CD4-positive, alpha-beta T cell treated with Interleukin-6 for 4 hours (primary cell): ENCODE data around the gene ORAI2.
A peak's percentile ranks its signal among the peaks of the same experiment; 100 is the strongest.
"Not testable (repeated sequence)": the region's sequence is repeated elsewhere in the genome, so short reads cannot be mapped to it uniquely, and the experiment has no call there.

ENCODE experiments used
- DNase-seq: peaks from one replicate; pipeline ENCODE4 v3.0.0-alpha.2; 2020; ENCODE audit warnings: mixed read lengths

The ORAI2 gene

DNA sequence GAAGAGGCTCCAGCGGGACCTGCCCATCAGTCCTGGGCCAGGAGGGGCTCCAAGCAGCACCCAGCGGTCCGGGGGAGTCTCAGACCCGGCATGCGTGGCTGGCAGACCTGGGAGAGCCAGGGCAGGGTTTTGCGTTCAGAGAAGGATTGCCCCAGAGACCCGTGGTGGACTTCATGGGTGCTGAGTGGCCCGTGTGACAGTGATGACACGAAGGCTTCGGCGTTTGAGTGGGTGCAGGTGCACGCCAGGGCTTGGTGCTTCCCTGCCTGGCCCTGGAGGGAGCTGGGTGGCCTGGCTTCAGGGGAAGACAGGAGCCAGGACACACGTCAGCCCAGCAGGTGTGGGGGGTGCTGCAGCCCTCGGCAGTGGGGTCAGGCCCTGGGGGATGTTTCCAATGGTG, 13.9 kb downstream of the ORAI2 start:
- no peak for DNase-seq

DNA sequence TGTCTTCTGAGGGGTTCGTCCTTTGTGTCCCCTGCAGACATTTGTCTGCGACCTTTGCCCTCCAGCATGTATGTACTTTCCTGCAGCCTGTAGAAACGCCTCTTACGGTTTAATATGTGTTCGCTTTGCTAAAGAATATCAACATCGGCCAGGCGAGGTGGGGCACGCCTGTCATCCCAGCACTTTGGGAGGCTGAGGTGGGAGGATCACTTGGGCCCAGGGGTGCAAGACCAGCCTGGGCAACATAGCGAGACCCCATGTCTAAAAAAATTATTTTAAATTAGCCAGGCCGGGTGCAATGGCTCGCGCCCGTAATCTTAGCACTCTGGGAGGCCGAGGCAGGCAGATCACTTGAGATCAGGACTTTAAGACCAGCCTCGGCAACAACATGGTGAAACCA, 15.8 kb downstream of the ORAI2 start:
- DNase-seq = no peak

DNA sequence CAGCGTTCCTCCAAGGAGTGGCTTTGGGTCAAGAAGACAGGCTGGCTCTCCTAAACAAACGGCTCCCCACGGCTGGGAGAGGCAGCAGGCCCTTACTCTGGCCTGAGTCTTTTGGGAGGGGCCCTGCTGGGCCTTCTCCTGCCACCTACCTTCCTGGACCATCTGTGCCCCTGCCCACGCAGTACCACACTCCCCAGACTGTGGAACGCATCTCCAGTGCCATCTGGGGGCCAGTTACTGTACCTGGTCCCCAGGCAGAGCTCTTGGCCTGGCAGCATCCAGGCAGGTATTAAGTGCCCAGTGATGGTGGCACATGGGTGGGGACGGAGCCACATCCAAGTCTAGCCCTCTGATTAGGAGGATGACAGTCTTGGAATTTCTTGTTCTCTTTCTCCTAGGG, 16.9 kb downstream of the ORAI2 start:
- DNase-seq = peak; percentile 73

DNA sequence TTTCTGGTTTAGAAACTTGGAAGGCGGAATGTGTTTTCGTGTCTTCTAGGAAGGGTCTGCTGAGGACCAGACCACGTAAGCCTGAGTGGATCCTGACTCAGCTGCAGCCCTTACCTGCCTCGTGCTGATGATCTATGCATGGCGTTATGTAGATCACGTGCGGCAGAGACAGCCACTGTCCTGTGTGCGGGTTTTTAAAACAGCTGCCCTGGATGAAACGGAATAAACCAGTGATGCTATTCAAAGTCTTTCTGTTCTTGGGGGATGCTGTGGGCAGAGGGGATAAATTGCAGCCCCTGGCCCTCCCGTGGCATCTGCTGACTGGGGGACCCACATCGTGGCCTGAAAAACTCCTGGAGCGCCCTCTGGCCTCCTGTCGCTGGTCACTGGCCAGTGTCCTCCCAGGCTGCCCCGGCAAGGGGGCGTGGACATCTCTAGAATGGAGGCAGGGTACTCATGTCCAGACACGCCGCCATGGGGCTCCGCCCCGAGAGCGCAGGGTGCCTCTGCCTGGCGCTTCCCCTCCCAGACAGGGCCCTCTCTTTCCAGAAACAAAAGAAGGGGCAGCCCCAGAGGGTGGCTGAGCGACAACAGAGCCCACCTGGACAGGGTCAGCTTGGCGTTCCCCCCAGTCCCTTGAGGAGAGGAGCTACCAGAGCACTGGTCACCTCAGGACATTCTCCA, 18.1 kb downstream of the ORAI2 start:
- DNase-seq = no peak

DNA sequence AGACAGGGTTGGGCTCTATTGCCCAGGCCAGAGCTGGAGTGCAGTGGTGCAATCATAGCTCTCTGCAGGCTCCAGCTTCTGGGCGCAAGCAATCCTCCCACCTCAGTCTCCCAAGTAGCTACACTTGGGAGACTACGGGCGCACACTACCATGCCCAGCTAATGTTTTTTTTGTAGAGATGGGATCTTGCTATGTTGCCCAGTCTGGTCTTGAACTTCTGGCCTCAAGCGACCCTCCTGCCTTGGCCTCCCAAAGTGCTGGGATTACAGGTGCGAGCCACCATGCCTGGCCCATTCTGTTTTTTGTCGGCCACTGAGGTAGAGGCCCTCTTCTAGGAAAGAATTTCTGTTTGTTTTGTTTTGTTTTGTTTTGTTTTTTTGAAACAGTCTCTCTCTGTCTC, 19.1 kb downstream of the ORAI2 start:
- DNase-seq = no peak

DNA sequence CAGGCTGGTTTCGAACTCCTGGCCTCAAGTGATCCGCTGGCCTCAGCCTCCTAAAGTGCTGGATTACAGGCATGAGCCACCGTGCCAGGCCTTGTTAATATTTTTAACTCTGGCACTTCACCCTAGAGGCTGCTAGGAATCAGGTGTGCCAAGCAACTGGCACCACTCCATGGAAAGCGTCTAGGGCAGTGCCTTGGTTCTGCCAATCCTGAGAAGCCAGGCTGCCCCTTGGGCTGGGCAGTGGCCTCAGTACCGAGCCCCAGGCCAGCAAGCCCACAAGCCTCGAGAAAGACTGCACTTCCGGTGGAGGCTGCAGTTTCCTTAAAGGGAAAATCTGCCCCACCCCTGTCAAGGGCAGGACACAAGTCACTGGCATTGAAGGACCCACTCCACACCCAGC, 19.9 kb downstream of the ORAI2 start:
- no peak for DNase-seq

DNA sequence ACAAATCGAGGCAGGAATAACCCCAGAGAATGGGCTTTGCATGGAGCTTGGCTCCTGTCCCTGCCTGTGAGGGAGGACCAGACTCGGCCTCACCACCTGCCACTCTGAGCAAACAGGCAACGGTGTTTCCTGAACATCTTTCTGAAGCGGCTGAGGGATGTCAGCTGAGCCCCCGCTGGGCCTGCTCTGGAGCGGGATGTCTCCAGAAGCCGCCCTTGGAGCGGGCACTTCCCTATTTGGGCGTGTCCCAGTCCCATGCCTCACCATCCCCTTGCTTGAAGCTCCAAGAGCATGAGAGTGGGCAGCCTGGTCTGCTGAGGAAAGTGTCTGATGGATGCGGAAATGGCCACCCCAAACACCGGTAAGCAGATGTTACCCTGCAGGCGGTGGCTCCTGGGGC, 21.1 kb downstream of the ORAI2 start:
- no peak for DNase-seq

DNA sequence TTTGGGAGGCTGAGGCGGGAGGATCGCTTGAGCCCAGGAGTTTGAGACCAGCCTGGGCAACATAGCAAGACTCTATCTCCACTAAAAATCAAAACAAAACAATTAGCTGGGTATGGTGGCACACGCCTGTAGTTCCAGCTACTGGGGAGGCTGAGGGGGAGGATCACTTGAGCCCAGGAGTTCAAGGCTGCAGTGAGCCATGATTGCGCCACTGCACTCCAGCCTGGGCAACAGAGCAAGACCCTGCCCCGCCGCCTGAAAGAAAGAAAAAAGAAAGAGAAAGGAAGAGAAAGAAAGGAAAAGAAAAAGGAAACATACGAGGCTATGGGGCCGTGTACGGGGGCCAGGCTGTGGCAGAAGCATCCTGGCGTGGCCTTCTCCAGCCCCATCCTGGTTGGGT, 21.6 kb downstream of the ORAI2 start:
- not testable (repeated sequence) for DNase-seq

DNA sequence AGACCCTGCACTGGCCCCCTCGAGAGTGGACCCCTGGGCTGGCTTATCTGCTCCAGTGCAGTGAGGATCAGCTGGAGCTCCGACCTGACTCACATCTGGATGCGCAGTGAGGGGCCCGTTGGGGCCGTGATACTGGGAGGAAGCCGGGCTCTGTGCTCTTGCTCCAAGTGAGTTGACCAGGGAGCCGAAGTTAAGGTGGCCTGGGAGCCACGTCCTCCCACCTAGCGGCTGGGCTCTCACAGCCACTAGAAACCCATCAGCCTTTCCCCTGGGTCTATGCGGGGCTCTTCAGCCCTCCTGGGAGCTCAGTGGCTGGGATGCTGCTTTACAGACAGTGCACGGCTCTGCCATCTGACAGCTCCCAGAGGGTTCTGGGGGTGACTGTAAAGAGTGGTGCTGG, 22.2 kb downstream of the ORAI2 start:
- no peak for DNase-seq

DNA sequence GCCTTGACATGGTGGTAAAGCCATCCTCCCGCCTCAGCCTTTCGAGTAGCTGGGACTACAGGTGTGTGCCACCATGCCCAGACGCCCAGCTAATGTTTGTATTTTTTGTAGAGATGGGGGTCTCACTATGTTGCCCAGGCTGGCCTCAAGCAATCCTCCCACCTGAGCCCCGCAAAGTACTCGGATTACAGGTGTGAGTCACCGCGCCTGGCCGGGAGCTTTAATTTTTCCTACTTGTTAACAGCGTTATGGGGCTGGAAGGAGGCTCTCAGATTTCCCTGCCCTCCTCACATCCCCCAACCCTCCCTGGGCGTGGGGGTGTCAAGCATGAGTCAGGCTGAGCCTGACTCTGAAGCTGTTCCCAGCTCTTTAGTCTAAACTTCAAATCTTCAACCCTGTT, 23.0 kb downstream of the ORAI2 start:
- DNase-seq = no peak

DNA sequence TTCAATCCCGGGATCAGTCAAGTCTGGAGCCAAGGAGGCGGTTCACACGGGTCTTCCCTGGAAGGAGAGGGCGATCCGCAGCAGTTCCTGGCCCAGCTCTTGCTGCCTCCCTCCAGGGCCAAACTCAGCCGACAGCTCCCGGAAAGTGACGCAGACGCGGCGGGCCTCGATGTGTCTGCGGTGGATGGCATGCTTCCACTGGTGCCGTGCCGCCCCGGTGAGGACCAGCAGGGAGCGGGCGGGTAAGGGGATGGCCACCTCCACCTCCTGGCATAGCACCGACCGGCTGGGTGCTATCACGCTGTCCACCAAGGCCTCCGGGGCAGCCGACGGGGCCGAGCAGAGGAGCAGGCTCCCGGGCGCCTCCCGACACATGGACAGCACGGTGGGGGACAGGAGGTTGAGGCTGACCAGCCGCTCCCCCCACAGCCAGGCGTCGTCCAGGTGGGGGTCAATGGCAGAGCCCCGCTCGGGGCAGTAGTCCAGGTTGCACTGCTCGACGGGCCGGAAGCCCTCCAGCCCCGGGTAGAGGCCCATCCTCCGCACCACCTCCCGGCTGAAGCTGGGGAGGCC, 24.1 kb downstream of the ORAI2 start:
- no peak for DNase-seq

DNA sequence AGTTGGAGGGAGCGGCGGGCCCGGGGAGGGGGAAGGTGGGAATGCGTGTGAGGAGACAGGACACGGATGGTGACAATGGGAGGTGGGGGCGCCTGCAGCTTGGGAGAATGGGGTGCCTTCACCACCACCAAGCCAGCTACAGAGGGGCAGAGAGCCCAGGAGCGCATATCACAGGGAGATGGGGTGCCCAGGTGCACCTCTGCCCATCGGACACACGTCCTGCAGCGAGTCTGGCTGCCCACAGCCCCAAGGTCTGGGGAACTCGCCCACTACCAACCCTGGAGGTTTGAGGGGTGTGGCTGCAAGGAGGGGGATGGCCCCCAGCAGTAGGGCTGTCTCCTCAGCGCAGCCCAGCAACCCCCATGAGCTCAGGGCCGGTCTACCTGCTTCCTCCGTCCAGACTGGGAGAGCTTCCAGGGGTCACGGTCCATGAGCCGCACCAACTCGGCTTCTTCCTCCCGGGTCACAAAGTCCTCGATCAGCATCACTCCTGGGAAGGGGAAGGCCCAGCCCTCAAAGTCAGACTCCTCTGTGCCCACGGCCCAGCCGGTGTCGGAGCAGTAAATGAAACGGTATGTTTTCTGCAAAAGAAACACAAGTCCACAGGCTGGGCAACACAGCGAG, 26.0 kb downstream of the ORAI2 start:
- no peak for DNase-seq

DNA sequence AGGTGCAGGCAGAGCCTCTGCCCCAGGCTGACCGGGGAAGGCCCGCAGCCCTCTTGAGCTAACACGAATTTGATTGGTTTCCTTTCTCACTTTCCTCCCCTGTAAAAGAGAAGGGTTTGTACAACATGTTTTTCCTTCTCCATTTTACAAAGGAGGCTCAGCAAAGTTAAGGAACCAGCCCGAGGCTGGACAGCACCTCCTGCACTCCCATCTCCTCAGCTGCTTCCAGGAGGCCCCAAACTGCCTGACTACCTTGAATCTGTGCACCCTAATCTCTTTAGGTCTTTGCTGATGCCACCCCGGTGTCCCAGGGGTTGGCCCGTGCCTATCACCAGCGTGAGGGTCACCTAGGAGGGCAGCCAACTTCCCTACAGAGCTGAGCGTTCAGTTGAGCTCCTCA, 27.1 kb downstream of the ORAI2 start:
- no peak for DNase-seq

DNA sequence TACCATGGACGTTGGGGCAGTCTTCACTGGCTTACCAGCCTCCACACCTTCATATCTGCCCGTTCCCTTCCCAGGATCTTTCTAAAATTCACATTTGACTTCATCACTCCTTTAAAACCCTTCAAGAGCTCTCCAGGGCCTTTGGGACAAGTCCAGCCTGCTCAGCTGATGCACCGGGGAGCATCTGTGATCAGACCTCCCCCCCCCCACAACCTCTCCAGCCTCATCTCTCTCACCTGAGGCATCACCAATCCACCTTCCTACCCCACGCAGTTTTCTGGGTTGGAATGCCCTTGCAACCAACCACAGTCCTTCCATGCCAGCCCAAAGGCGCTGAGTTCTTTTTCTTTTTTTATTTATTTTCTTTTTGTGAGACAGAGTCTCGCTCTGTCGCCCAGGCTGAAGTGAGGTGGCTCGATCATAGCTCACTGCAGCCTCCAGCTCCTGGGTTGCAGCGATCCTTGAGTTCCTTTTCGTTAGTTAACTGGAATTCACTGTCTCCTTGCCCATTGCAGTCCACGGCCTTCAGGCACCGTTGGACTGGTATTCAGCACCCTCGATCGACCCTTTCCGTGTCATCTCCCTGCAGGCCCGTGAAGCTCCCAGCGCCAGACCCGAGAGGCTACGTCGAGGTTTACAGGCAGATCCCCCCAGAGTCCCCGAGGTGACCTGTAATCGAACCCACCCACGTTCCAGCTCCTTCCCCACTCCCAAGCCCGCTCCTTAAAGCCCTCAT, 30.6 kb downstream of the ORAI2 start:
- DNase-seq = no peak

DNA sequence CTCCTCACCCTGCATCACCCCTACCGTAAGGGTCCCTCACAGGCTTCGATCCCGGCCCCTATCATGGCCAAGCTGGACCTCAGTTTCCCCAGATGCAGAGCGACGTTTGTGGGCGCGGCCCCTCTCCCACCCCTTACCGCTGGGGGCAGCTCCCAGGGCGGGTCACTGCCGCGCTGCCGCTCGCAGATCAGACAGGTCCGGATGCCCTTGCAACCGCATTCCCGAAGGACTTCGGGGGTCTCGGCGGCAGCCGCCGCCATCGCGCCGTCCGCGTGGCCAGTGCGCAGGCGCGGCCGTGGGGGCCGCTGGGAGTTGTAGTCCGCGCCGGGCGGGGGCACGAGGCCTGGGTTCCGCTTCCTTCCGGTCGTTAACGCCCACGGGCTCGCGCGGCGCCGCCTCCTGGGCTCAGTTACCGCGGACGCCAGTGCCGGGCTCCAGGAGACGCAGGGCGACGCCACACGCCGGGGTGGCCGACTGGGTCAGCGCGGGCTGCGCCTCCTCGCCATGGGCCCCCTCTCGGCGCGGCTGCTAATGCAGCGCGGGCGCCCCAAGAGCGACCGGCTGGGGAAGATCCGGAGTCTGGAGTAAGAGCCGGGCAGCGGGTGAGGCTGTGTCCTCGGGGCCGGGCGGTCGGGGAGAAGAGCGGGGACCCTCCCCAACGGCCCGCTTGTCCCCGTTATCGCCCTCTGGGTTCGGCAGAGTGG, 31.4 kb downstream of the ORAI2 start, which contains the start of the genes ALKBH4 and LRWD1:
ALKBH4 (minus strand) TSS at position 287 of the 704 bp plus-strand sequence; CDS start at position 260, 27 bp downstream.
LRWD1 (plus strand) TSS at position 408 of the 704 bp plus-strand sequence; CDS start at position 505, 97 bp downstream.
- peak; percentile 96 for DNase-seq

DNA sequence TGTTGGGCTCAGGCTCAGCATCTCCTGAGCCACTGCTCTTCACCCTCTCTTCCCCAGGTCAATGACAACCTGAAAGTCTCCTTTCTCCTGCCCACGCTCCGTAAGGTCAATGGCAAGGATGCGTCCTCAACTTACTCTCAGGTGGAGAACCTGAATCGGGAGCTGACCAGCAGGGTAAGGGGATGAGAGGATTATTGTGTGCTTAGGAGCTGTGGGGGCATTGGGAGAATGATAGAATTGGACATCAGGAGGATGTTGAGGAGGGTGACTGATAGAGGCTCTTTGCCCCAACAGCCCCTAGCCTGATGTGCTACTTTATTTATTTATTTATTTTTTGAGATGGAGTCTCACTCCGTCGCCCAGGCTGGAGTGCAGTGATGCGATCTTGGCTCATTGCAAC, 32.7 kb downstream of the ORAI2 start:
- DNase-seq = no peak

DNA sequence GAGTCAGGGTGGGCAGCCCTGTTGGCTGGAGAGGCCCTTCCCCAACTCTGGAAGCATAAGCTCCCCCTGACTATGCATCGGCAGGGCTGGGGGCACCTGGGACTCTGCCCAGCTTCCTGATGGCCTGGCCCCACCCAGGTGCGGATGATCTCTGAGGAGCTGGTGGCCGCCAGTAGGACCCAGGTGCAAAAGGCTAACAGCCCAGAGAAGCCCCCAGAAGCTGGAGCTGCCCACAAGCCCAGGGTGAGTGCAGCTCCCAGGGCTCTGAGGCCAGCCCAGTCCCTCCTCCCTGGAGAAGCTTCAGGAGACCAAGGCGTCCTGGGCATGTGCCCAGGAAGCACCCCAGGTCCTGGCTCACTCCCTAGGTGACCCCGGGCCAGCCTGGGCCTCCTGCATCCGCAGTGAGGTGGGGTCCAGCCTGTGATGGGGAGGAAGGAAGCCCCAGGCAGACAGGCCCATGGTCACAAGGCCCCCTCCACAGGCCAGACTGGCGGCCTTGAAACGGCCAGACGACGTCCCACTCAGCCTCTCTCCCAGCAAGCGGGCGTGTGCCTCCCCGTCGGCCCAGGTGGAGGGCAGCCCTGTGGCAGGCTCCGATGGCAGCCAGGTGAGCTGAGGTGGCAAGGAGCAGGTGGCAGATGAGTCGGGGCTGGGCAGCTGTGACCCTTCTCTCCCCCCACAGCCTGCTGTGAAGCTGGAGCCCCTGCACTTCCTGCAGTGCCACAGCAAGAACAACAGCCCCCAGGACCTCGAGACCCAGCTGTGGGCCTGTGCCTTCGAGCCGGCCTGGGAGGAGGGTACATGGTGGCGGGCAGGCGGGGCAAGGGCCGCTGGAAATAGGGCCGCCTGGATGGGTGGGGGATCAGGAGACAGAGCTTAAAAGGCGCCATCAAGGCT, 34.5 kb downstream of the ORAI2 start:
- no peak for DNase-seq

DNA sequence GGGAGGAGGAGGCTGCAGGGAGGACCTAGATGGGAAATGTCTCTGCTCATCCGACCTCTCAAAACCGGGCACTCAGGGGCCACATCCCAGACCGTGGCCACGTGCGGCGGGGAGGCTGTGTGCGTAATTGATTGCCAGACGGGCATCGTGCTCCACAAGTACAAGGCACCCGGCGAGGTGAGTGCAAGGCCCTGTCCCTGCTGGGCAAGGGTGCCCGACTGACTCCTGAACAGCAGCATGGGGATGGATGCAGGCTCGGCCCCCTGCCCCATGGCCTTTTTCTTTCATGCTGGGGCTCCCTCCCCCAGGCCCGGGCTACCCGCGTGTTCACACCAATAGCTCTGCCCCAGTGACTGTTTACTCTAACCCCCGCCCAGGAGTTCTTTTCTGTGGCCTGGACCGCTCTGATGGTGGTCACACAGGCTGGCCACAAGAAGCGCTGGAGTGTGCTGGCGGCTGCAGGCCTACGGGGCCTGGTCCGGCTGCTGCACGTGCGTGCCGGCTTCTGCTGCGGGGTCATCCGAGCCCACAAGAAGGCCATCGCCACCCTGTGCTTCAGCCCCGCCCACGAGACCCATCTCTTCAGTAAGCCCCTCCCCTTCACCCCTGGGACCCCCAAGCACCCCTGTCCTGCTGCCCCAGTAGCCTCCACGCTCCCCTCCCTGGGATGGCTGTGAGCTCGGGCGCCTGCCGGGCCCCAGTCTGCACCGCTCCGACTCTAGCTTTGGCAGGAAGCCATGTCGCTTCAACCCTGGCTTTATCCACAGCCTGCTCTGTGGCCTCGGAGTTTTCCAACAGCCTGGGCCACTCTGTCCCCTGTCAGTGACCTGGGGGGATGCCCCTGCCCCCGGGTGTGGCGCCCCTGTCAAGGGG, 35.3 kb downstream of the ORAI2 start:
- no peak for DNase-seq

DNA sequence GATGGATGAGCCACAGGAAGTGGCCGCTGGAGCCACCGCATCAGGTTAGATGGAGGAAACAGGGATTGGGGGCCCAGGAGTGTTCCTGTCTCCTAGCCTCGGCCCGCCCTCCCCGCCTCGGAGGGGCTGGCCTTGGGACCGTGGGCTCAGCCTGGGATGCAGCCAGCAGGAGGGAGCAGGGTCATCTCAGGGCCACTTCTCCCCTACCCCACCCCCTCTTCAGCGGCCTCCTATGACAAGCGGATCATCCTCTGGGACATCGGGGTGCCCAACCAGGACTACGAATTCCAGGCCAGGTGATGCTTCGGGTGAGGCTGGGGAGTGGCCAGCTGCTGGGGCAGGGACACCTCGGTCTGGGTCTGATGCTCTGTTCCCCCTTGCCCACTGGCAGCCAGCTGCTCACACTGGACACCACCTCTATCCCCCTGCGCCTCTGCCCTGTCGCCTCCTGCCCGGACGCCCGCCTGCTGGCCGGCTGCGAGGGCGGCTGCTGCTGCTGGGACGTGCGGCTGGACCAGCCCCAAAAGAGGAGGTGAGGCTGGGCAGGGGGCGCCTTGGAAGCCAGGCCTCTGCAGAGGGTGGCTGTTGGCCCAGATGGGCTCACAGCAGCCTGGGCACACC, 36.1 kb downstream of the ORAI2 start:
- no peak for DNase-seq
